Stimulated activated CD8-positive, alpha-beta memory T cell treated with anti-CD3 and anti-CD28 coated beads, Interleukin-2, amount 100 ng/mL, for 48 hours (primary cell): Measurements from ENCODE around the gene CIDEC.
A peak's percentile ranks its signal among the peaks of the same experiment; 100 is the strongest.

Experiments
- DNase-seq, 2 donors: peaks; one replicate each; pipeline ENCODE4 v3.0.0-alpha.2; 2020; ENCODE audit warnings: low read depth in 2 of 2

The CIDEC gene

GRCh38 chr3:9879830-9880549, at the start of gene CIDEC:
CIDEC (minus strand) TSS chr3:9880253; CDS start chr3:9878486, 1,767 bp downstream.
- DNase-seq, result no peak

GRCh38 chr3:9928158-9928557, 48.1 kb upstream of the CIDEC start:
- DNase-seq, result no peak

- DNase-seq, result no peak
Measured at GRCh38 chr3:9918261-9919038, 38.4 kb upstream of the CIDEC start.

GRCh38 chr3:9917820-9918219, 37.8 kb upstream of the CIDEC start:
- no peak for DNase-seq

GRCh38 chr3:9916734-9917680, 37.0 kb upstream of the CIDEC start, which contains the start of gene IL17RC:
IL17RC (plus strand) TSS chr3:9917098; CDS start chr3:9917316, 218 bp downstream.
- peak in 1 of 2 donors; percentile 30 for DNase-seq

- DNase-seq, result no peak
Measured at GRCh38 chr3:9916346-9916733, 36.3 kb upstream of the CIDEC start.

- peak; percentile 21 to 27 for DNase-seq
Measured at GRCh38 chr3:9915254-9916141, 35.4 kb upstream of the CIDEC start.

- DNase-seq, result no peak
Measured at GRCh38 chr3:9914559-9915253, 34.7 kb upstream of the CIDEC start.

- no peak for DNase-seq
Measured at GRCh38 chr3:9914011-9914410, 34.0 kb upstream of the CIDEC start.

- no peak for DNase-seq
Measured at GRCh38 chr3:9913601-9914000, 33.5 kb upstream of the CIDEC start.

GRCh38 chr3:9912294-9912935, 32.4 kb upstream of the CIDEC start:
- no peak for DNase-seq

- no peak for DNase-seq
Measured at GRCh38 chr3:9911863-9912262, 31.8 kb upstream of the CIDEC start.

GRCh38 chr3:9909221-9910013, 29.4 kb upstream of the CIDEC start:
- DNase-seq, result no peak

- no peak for DNase-seq
Measured at GRCh38 chr3:9908286-9908685, 28.2 kb upstream of the CIDEC start.

- no peak for DNase-seq
Measured at GRCh38 chr3:9906480-9906879, 26.4 kb upstream of the CIDEC start.

GRCh38 chr3:9903904-9904303, 23.9 kb upstream of the CIDEC start:
- no peak for DNase-seq

- DNase-seq, result no peak
Measured at GRCh38 chr3:9903238-9903624, 23.2 kb upstream of the CIDEC start.

GRCh38 chr3:9902372-9903237, 22.6 kb upstream of the CIDEC start, which contains the start of gene IL17RE:
IL17RE (plus strand) TSS chr3:9902848; CDS start chr3:9902933, 85 bp downstream.
- DNase-seq, result no peak
